H9 (cell line): ENCODE data around the gene RAI1. TPM values are rescaled to one million over a fixed set of nuclear protein-coding genes. Genes with fewer than 3 reads are reported as not detected.

Source experiments
- DNase-seq: peaks from one replicate; pipeline ENCODE4 v3.0.0-alpha.2; 2017
- H2AFZ ChIP-seq: one replicate; pipeline ENCODE4 v1.6.1; 2013; ENCODE audit warnings: mild to moderate bottlenecking, low read length, control low read depth, moderate library complexity
- H2AK5ac ChIP-seq: 2 replicates; pipeline ENCODE4 v1.6.1; 2013; ENCODE audit warnings: low read length, control low read depth, mixed read lengths; ENCODE audit not compliant: insufficient read length
- H2BK120ac ChIP-seq: one replicate; pipeline ENCODE4 v1.6.1; 2013; ENCODE audit warnings: low read depth, mild to moderate bottlenecking, low read length, control low read depth, inconsistent platforms; ENCODE audit not compliant: poor library complexity, severe bottlenecking
- H2BK12ac ChIP-seq: 2 replicates; pipeline ENCODE4 v1.6.1; 2013; ENCODE audit warnings: low read length, control low read depth, mixed read lengths, low read depth; ENCODE audit not compliant: insufficient read length
- H2BK15ac ChIP-seq: 2 replicates; pipeline ENCODE4 v1.6.1; 2013; ENCODE audit warnings: low read depth, low read length, control low read depth
- H2BK20ac ChIP-seq: one replicate; pipeline ENCODE4 v1.6.1; 2013; ENCODE audit warnings: low read depth, mild to moderate bottlenecking, low read length, control low read depth, inconsistent platforms; ENCODE audit not compliant: poor library complexity, severe bottlenecking
- H2BK5ac ChIP-seq: 2 replicates; pipeline ENCODE4 v1.6.1; 2013; ENCODE audit warnings: low read length, control low read depth, mixed read lengths; ENCODE audit not compliant: insufficient read length
- H3K14ac ChIP-seq: 2 replicates; pipeline ENCODE4 v1.6.1; 2013; ENCODE audit warnings: low read length, control low read depth; ENCODE audit not compliant: insufficient read depth
- H3K18ac ChIP-seq: 2 replicates; pipeline ENCODE4 v1.6.1; 2013; ENCODE audit warnings: low read depth, mild to moderate bottlenecking, mixed read lengths, low read length, control low read depth; ENCODE audit not compliant: insufficient read length
- H3K23ac ChIP-seq: 2 replicates; pipeline ENCODE4 v1.6.1; 2013; ENCODE audit warnings: low read length, control low read depth, mixed read lengths, low read depth; ENCODE audit not compliant: insufficient read length
- H3K23me2 ChIP-seq: 2 replicates; pipeline ENCODE4 v1.6.1; 2013; ENCODE audit warnings: low read depth, mild to moderate bottlenecking, mixed read lengths, low read length, control low read depth; ENCODE audit not compliant: insufficient read length, poor library complexity, severe bottlenecking
- H3K27ac ChIP-seq: 2 replicates; pipeline ENCODE4 v1.5.1; 2013; ENCODE audit warnings: low read length, control low read depth, mixed read lengths, low read depth; ENCODE audit not compliant: insufficient read length
- H3K27me3 ChIP-seq: 2 replicates; pipeline ENCODE4 v1.6.1; 2013; ENCODE audit warnings: low read length, control low read depth, inconsistent platforms; ENCODE audit not compliant: insufficient read depth
- H3K4ac ChIP-seq: 2 replicates; pipeline ENCODE4 v1.6.1; 2013; ENCODE audit warnings: low read depth, mild to moderate bottlenecking, control low read depth, inconsistent platforms, low read length, moderate library complexity
- H3K4me1 ChIP-seq: 2 replicates; pipeline ENCODE4 v1.6.1; 2013; ENCODE audit warnings: low read length, control low read depth, inconsistent platforms; ENCODE audit not compliant: insufficient read depth
- H3K4me2 ChIP-seq: 2 replicates; pipeline ENCODE4 v1.6.1; 2013; ENCODE audit warnings: low read length, control low read depth, mixed read lengths; ENCODE audit not compliant: insufficient read length, insufficient read depth
- H3K56ac ChIP-seq: 2 replicates; pipeline ENCODE4 v1.6.1; 2013; ENCODE audit warnings: low read depth, mild to moderate bottlenecking, mixed read lengths, low read length, control low read depth; ENCODE audit not compliant: insufficient read length
- H3K79me1 ChIP-seq: 2 replicates; pipeline ENCODE4 v1.6.1; 2013; ENCODE audit warnings: low read depth, mild to moderate bottlenecking, moderate library complexity, low read length, control low read depth, inconsistent platforms; ENCODE audit not compliant: insufficient read depth, poor library complexity, severe bottlenecking
- H3K79me2 ChIP-seq: 2 replicates; pipeline ENCODE4 v1.6.1; 2013; ENCODE audit warnings: low read length, control low read depth, inconsistent platforms; ENCODE audit not compliant: insufficient read depth
- H3K9ac ChIP-seq: 2 replicates; pipeline ENCODE4 v1.6.1; 2013; ENCODE audit warnings: low read length, control low read depth, mixed read lengths; ENCODE audit not compliant: insufficient read length; ENCODE audit errors: extremely low read depth
- H3K9me3 ChIP-seq: one replicate; pipeline ENCODE4 v1.6.1; 2013; ENCODE audit warnings: low read depth, low read length, inconsistent platforms; ENCODE audit not compliant: control insufficient read depth
- H3T11ph ChIP-seq: one replicate; pipeline ENCODE4 v1.6.1; 2013; ENCODE audit warnings: mild to moderate bottlenecking, low read length, control low read depth, inconsistent platforms
- H4K20me1 ChIP-seq: one replicate; pipeline ENCODE4 v1.6.1; 2013; ENCODE audit not compliant: control insufficient read depth, insufficient read length, insufficient read depth
- H4K5ac ChIP-seq: 2 replicates; pipeline ENCODE4 v1.6.1; 2013; ENCODE audit warnings: low read depth, mild to moderate bottlenecking, mixed read lengths, low read length, control low read depth; ENCODE audit not compliant: insufficient read length
- H4K8ac ChIP-seq: replicated peaks from 2 replicates; pipeline ENCODE4 v1.6.1; 2013; ENCODE audit warnings: low read length, control low read depth, mixed read lengths, low read depth; ENCODE audit not compliant: insufficient read length
- H4K91ac ChIP-seq: 2 replicates; pipeline ENCODE4 v1.6.1; 2013; ENCODE audit warnings: low read depth, mild to moderate bottlenecking, moderate library complexity, mixed read lengths, low read length, control low read depth; ENCODE audit not compliant: insufficient read length
- H3K27ac Mint-ChIP-seq, 3 experiments: 2 replicates in 2 of 3; 3 replicates in 1 of 3; pipeline ENCODE4 v1.8.0; 2020 to 2021; ENCODE audit warnings: mixed read lengths in 3 of 3, mild to moderate bottlenecking in 1 of 3, moderate library complexity in 1 of 3
- H3K27me3 Mint-ChIP-seq: 2 replicates; pipeline ENCODE4 v1.8.0; 2021; ENCODE audit warnings: low read depth, mild to moderate bottlenecking, moderate library complexity, mixed read lengths
- H3K36me3 Mint-ChIP-seq, 3 experiments: 2 replicates in 2 of 3; 3 replicates in 1 of 3; pipeline ENCODE4 v1.8.0; 2020 to 2021; ENCODE audit warnings: low read depth in 3 of 3, mixed read lengths in 3 of 3; ENCODE audit not compliant: insufficient read depth in 1 of 3
- H3K4me1 Mint-ChIP-seq, 2 experiments: 2 replicates each; pipeline ENCODE4 v1.8.0; 2020; ENCODE audit warnings: mixed read lengths in 2 of 2
- H3K4me3 Mint-ChIP-seq, 2 experiments: 2 replicates in 1 of 2; 3 replicates in 1 of 2; pipeline ENCODE4 v1.8.0; 2020 to 2021; ENCODE audit warnings: mild to moderate bottlenecking in 2 of 2, mixed read lengths in 2 of 2, moderate library complexity in 1 of 2
- H3K9me3 Mint-ChIP-seq, 2 experiments: 2 replicates in 1 of 2; 3 replicates in 1 of 2; pipeline ENCODE4 v1.8.0; 2020; ENCODE audit warnings: mild to moderate bottlenecking in 2 of 2, mixed read lengths in 2 of 2, moderate library complexity in 1 of 2
- CTCF ChIP-seq: fragments of 200-600 bp; sonication (generic); conservative IDR thresholded peaks from 3 replicates; pipeline ENCODE4 v1.8.0; 2021; ENCODE audit warnings: antibody characterized with exemption, mild to moderate bottlenecking
- WGBS: extraction: QIAGEN DNeasy Blood & Tissue Kit; methylation state at CpG from one replicate; pipeline ENCODE4 v1.1.7; 2013; ENCODE audit warnings: missing lambda C conversion rate, low lambda C conversion rate, mixed read lengths; ENCODE audit not compliant: insufficient read length; ENCODE audit errors: extremely low coverage; 5-methylcytosine and 5-hydroxymethylcytosine counted together
- total RNA-seq: library from RNA; stranded (reverse); gene quantifications from 2 replicates; pipeline ENCODE4 v1.2.1, GENCODE V29; 2021

RAI1 gene
- total RNA-seq, 1 experiment from 2014 or later, result 1.5 TPM

- no peaks in the 10 kb centered on the region for H3K4me1 ChIP-seq
- H2AK5ac ChIP-seq, result no peak overlapping the region
- no peak overlapping the region for H3K4me2 ChIP-seq
- no peak overlapping the region for H2BK12ac ChIP-seq
- H3K9ac ChIP-seq, result no peak overlapping the region
- no peak overlapping the region for H4K91ac ChIP-seq
- peaks cover 32% of the 10 kb centered on the region for H3K27me3 Mint-ChIP-seq
- H4K5ac ChIP-seq, result no peak overlapping the region
- no peaks in the 10 kb centered on the region for H3K23me2 ChIP-seq
- H2BK5ac ChIP-seq, result no peak overlapping the region
- no peak overlapping the region for H2BK20ac ChIP-seq
- no peaks in the 10 kb centered on the region for H4K20me1 ChIP-seq
- H3K4me3 Mint-ChIP-seq, result no peak overlapping the region
- H3K9me3 Mint-ChIP-seq, result peaks cover 22 to 28% of the 10 kb centered on the region in 2 experiments
- H3K27ac Mint-ChIP-seq, result no peak overlapping the region
- H3K56ac ChIP-seq, result no peak overlapping the region
- H3K36me3 Mint-ChIP-seq, result peaks cover 3 to 11% (median 4%) of the 10 kb centered on the region in 3 experiments; a peak in 5 of 7 replicates
- no peak overlapping the region for H2BK120ac ChIP-seq
- H2AFZ ChIP-seq, result no peak overlapping the region
- no peak overlapping the region for H3K23ac ChIP-seq
- H3K14ac ChIP-seq, result no peak overlapping the region
- no peaks in the 10 kb centered on the region for H3K79me1 ChIP-seq
- H3K4me1 Mint-ChIP-seq, result no peaks in the 10 kb centered on the region
- WGBS, result no CpG with 5 or more reads among the region's 7 CpGs
- no peak overlapping the region for H3T11ph ChIP-seq
- no peak overlapping the region for H2BK15ac ChIP-seq
- no peaks in the 10 kb centered on the region for H3K9me3 ChIP-seq
- no peak overlapping the region for H3K18ac ChIP-seq
- no peaks in the 10 kb centered on the region for H3K27me3 ChIP-seq
- no peak overlapping the region for H3K4ac ChIP-seq
- DNase-seq, result no peak
- no peak overlapping the region for H3K27ac ChIP-seq
- no peak for TF ChIP-seq CTCF
- H3K79me2 ChIP-seq, result no peaks in the 10 kb centered on the region
- H4K8ac ChIP-seq, result no peak overlapping the region
Measured at GRCh38 chr17:17648762-17649161, 32.5 kb upstream of the RAI1 start.
